KMS-11 (cell line): ENCODE data around the gene PARVA.

Source experiments
- H2AFZ ChIP-seq: fragments of 200-600 bp; sonication (generic); 2 replicates; pipeline ENCODE4 v1.6.1; 2016; ENCODE audit warnings: antibody characterized with exemption, mixed run types, low read depth
- H3K27ac ChIP-seq: fragments of 200-600 bp; sonication (generic); 2 replicates; pipeline ENCODE4 v1.6.1; 2016; ENCODE audit warnings: mild to moderate bottlenecking, mixed run types
- H3K27me3 ChIP-seq: fragments of 200-600 bp; sonication (generic); 2 replicates; pipeline ENCODE4 v1.6.1; 2017; ENCODE audit warnings: mild to moderate bottlenecking, low read depth, mixed run types, moderate library complexity; ENCODE audit not compliant: insufficient read depth
- H3K36me3 ChIP-seq: fragments of 200-600 bp; sonication (generic); 2 replicates; pipeline ENCODE4 v1.6.1; 2017; ENCODE audit warnings: mild to moderate bottlenecking, mixed run types; ENCODE audit not compliant: insufficient read depth
- H3K4me1 ChIP-seq: fragments of 200-600 bp; sonication (generic); 2 replicates; pipeline ENCODE4 v1.6.1; 2016; ENCODE audit warnings: mild to moderate bottlenecking, low read depth, mixed run types; ENCODE audit not compliant: poor library complexity, severe bottlenecking
- H3K4me2 ChIP-seq: fragments of 200-600 bp; sonication (generic); 2 replicates; pipeline ENCODE4 v1.7.0; 2016; ENCODE audit warnings: mild to moderate bottlenecking, mixed run types
- H3K4me3 ChIP-seq: fragments of 200-600 bp; sonication (generic); IDR thresholded peaks from 2 replicates; pipeline ENCODE4 v1.6.1; 2017; ENCODE audit warnings: low read depth, low read length, mixed read lengths; ENCODE audit not compliant: insufficient read depth
- H3K79me2 ChIP-seq: fragments of 200-600 bp; sonication (generic); 2 replicates; pipeline ENCODE4 v1.6.1; 2016; ENCODE audit warnings: low read depth, mixed run types; ENCODE audit not compliant: insufficient read depth
- H3K9ac ChIP-seq: fragments of 200-600 bp; sonication (generic); 2 replicates; pipeline ENCODE4 v1.6.1; 2016; ENCODE audit warnings: mild to moderate bottlenecking, mixed run types
- H4K20me1 ChIP-seq: fragments of 200-600 bp; sonication (generic); 2 replicates; pipeline ENCODE4 v1.6.1; 2016; ENCODE audit warnings: mild to moderate bottlenecking, mixed run types; ENCODE audit not compliant: insufficient read depth
- TF ChIP-seq, protein P1 (sequence below): fragments of 200-600 bp; sonication (generic); conservative IDR thresholded peaks from 2 replicates; pipeline ENCODE4 v1.6.1; 2017; ENCODE audit warnings: low read depth, mild to moderate bottlenecking, antibody characterized with exemption, low read length, moderate library complexity, mixed read lengths

Gene PARVA

DNA sequence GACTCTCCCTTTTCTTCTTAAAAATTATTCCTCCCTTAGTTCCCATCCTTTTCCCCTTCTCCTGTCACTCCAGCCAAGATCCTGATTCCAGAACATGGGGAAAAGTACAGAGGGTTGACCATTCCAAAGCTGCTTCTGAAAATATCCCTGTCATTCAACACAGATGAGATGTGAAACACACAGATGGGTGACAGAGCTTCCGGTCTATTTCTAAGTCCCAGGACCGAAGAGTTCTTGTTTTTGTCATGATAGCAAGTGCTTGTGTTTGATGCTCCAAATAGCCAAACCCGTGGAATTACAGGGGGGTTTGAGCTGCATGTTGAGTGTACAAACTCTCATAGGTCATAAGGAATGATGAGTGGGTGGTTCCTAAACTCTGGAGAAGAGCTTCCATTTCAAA is 57.9 kb downstream of the PARVA start:
- Histone ChIP-seq H3K27ac (no peak overlapping the region), H4K20me1 (no peaks in the 10 kb centered on the region), H3K9ac (no peak overlapping the region), H3K79me2 (no peaks in the 10 kb centered on the region), H2AFZ (no peak overlapping the region), H3K27me3 (no peaks in the 10 kb centered on the region), H3K4me3 (no peak overlapping the region), H3K4me1 (no peaks in the 10 kb centered on the region), H3K36me3 (no peaks in the 10 kb centered on the region), H3K4me2 (no peak overlapping the region)
- TF ChIP-seq, protein P1, sequence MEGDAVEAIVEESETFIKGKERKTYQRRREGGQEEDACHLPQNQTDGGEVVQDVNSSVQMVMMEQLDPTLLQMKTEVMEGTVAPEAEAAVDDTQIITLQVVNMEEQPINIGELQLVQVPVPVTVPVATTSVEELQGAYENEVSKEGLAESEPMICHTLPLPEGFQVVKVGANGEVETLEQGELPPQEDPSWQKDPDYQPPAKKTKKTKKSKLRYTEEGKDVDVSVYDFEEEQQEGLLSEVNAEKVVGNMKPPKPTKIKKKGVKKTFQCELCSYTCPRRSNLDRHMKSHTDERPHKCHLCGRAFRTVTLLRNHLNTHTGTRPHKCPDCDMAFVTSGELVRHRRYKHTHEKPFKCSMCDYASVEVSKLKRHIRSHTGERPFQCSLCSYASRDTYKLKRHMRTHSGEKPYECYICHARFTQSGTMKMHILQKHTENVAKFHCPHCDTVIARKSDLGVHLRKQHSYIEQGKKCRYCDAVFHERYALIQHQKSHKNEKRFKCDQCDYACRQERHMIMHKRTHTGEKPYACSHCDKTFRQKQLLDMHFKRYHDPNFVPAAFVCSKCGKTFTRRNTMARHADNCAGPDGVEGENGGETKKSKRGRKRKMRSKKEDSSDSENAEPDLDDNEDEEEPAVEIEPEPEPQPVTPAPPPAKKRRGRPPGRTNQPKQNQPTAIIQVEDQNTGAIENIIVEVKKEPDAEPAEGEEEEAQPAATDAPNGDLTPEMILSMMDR = no peak

GRCh38 chr11:12436266-12436665 is 58.9 kb downstream of the PARVA start:
- TF ChIP-seq, protein P1 = no peak
- no peak overlapping the region for H3K4me3 ChIP-seq
- no peak overlapping the region for H2AFZ ChIP-seq
- no peaks in the 10 kb centered on the region for H3K27me3 ChIP-seq
- no peaks in the 10 kb centered on the region for H4K20me1 ChIP-seq
- H3K4me2 ChIP-seq = no peak overlapping the region
- H3K36me3 ChIP-seq = no peaks in the 10 kb centered on the region
- no peaks in the 10 kb centered on the region for H3K4me1 ChIP-seq
- no peak overlapping the region for H3K27ac ChIP-seq
- H3K9ac ChIP-seq = no peak overlapping the region
- H3K79me2 ChIP-seq = no peaks in the 10 kb centered on the region

GRCh38 chr11:12438291-12438690 is 60.9 kb downstream of the PARVA start:
- Histone ChIP-seq H3K27ac (no peak overlapping the region), H3K27me3 (no peaks in the 10 kb centered on the region), H2AFZ (no peak overlapping the region), H3K4me3 (no peak overlapping the region), H4K20me1 (no peaks in the 10 kb centered on the region), H3K79me2 (no peaks in the 10 kb centered on the region), H3K36me3 (no peaks in the 10 kb centered on the region), H3K4me2 (no peak overlapping the region), H3K4me1 (no peaks in the 10 kb centered on the region), H3K9ac (no peak overlapping the region)
- TF ChIP-seq, protein P1 = no peak

DNA sequence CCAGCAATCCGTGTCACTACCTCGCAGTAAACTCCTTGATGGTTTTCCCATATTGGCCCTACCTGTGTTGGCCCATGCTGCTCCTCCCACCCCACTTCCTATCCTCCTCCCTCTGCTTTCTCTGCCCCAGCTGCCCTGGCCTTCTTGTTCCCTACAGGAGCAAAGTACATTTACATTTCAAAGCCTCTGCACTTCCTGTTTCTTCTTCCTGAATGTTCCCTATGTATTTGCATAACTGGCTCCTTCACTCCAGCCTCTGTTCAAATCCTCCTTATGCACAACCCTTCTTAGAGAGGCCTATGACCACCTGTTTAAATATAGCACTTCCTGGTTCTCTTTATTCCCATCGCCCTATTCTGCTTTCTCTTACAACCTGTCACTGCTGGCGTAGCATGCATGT is 62.2 kb downstream of the PARVA start:
- Histone ChIP-seq H3K27me3 (no peaks in the 10 kb centered on the region), H3K9ac (no peak overlapping the region), H3K4me1 (no peaks in the 10 kb centered on the region), H3K27ac (no peak overlapping the region), H4K20me1 (no peaks in the 10 kb centered on the region), H3K79me2 (no peaks in the 10 kb centered on the region), H2AFZ (no peak overlapping the region), H3K36me3 (no peaks in the 10 kb centered on the region), H3K4me2 (no peak overlapping the region), H3K4me3 (no peak overlapping the region)
- TF ChIP-seq, protein P1 = no peak
